ENCODE data around the gene CLDN20.

Gene CLDN20

GRCh38 chr6:155324172-155324571, 60.4 kb downstream of the CLDN20 start:
- H3K27me3 ChIP-seq (ENCODE audit: insufficient read depth, poor library complexity, severe bottlenecking), result no peaks in the 10 kb centered on the region
- TF ChIP-seq POLR2AphosphoS5 (IDR thresholded peaks at IDR 0.05; ENCODE audit: low read depth) (no peak), SPI1 (IDR thresholded peaks at IDR 0.05; ENCODE audit: borderline replicate concordance, low read depth) (no peak), CTCF (IDR thresholded peaks at IDR 0.05; ENCODE audit: insufficient read depth, low read length) (no peak)
- DNase-seq (ENCODE audit: low read depth in 1 of 2, low spot score in 1 of 2), result no peak
- H3K27ac ChIP-seq (replicated peaks), result no peak overlapping the region
- H3K4me3 ChIP-seq (replicated peaks; ENCODE audit: insufficient read depth, low read length), result no peak overlapping the region

- Histone ChIP-seq H3K27me3 (ENCODE audit: insufficient read depth, poor library complexity, severe bottlenecking) (no peaks in the 10 kb centered on the region), H3K4me3 (replicated peaks; ENCODE audit: insufficient read depth, low read length) (no peak overlapping the region), H3K27ac (replicated peaks) (no peak overlapping the region)
- no peak for DNase-seq (ENCODE audit: low read depth in 1 of 2, low spot score in 1 of 2)
- TF ChIP-seq CTCF (IDR thresholded peaks at IDR 0.05; ENCODE audit: insufficient read depth, low read length) (no peak), GABPA (IDR thresholded peaks at IDR 0.05; ENCODE audit: low read depth) (no peak), POLR2AphosphoS5 (IDR thresholded peaks at IDR 0.05; ENCODE audit: low read depth) (no peak), SPI1 (IDR thresholded peaks at IDR 0.05; ENCODE audit: borderline replicate concordance, low read depth) (no peak)
These were observed 61.2 kb downstream of the CLDN20 start for GRCh38 chr6:155324993-155325392.

GRCh38 chr6:155325700-155326516, 62.1 kb downstream of the CLDN20 start:
- DNase-seq (ENCODE audit: low read depth in 1 of 2, low spot score in 1 of 2), result no peak
- H3K4me3 ChIP-seq (replicated peaks; ENCODE audit: insufficient read depth, low read length), result no peak overlapping the region
- H3K27ac ChIP-seq (replicated peaks), result no peak overlapping the region
- H3K27me3 ChIP-seq (ENCODE audit: insufficient read depth, poor library complexity, severe bottlenecking), result no peaks in the 10 kb centered on the region
- no peak for TF ChIP-seq GABPA (IDR thresholded peaks at IDR 0.05; ENCODE audit: low read depth)
- no peak for TF ChIP-seq SPI1 (IDR thresholded peaks at IDR 0.05; ENCODE audit: borderline replicate concordance, low read depth)
- no peak for TF ChIP-seq POLR2AphosphoS5 (IDR thresholded peaks at IDR 0.05; ENCODE audit: low read depth)
- TF ChIP-seq REST (IDR thresholded peaks at IDR 0.05; ENCODE audit: insufficient replicate concordance, low read depth), result no peak
- no peak for TF ChIP-seq CTCF (IDR thresholded peaks at IDR 0.05; ENCODE audit: insufficient read depth, low read length)

Data from HL-60 (cell line).